Uterus (tissue), 2 donors: ENCODE results near the gene ADM2.

Source experiments
- CTCF ChIP-seq, 4 experiments: fragments of 200-600 bp in 2 of 4; fragments of 450-650 bp in 2 of 4; sonication (generic) in 2 of 4; IDR thresholded peaks; one replicate each; pipeline ENCODE4 v1.5.1; 2016 to 2019; ENCODE audit warnings: antibody characterized with exemption in 4 of 4, mild to moderate bottlenecking in 2 of 4, moderate library complexity in 1 of 4
- POLR2A ChIP-seq, 2 donors: fragments of 450-650 bp; IDR thresholded peaks; one replicate each; pipeline ENCODE4 v1.6.1; 2016; ENCODE audit warnings: antibody characterized with exemption in 2 of 2, mild to moderate bottlenecking in 1 of 2, moderate library complexity in 1 of 2

GRCh38 chr22:50531546-50531961 lies 50.2 kb downstream of the ADM2 start:
- no peak for TF ChIP-seq POLR2A (IDR thresholded peaks at IDR 0.05)
- no peak for TF ChIP-seq CTCF (IDR thresholded peaks at IDR 0.05)
